ENCODE data around the gene PKDCC.

PKDCC gene

DNA sequence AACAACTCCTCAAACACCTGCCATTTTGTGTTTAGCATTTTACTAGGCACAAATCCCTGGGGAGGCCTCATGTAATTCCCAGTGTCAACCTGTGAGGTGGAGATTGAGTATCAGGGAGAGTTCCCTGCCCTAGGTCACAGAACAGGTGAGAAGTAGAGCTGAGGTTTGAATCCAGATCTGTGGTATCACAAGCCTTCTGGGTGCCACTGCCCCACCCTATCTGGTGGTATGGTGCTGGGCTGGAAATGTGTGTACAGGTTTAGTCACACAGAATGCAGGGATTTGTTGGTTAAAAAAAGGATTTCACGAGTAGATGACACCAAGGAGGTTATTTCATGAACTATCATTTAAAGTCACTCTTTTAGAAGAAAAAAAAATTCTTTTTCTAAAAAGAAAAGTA is 35.7 kb upstream of the PKDCC start:
- Histone ChIP-seq H3K4me1 (ENCODE audit: control insufficient read depth, insufficient read depth, low read length) (no peaks in the 10 kb centered on the region), H3K27me3 (ENCODE audit: control insufficient read depth in 1 of 2, insufficient read depth in 2 of 2, low read length in 2 of 2) (no peaks in the 10 kb centered on the region), H3K4me3 (ENCODE audit: low read length in 2 of 2) (no peak overlapping the region), H3K9me3 (ENCODE audit: control insufficient read depth in 2 of 2, low read length in 2 of 2) (no peaks in the 10 kb centered on the region), H3K27ac (ENCODE audit: low read length) (no peak overlapping the region), H3K36me3 (ENCODE audit: control insufficient read depth in 2 of 2, insufficient read depth in 2 of 2, low read length in 2 of 2) (no peaks in the 10 kb centered on the region), H3K9ac (ENCODE audit: low read length in 2 of 2) (no peak overlapping the region)

DNA sequence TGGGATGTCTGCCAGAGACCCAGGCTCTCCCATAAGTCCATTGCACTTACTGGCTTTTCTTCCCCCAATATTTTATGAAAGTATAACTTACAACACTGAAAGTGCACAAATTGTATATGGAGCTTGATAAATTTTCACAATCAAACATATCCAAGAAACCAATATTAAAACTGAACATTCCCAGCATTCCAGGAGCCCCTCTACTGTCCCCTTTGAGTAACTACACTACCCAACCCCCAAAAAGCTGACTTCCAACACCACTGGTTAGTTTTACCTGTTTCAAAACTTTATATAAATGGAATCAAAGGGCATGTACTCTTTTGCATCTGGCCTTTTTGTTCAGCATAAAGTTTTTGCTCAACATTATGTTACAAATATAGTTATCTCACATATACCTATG is 35.2 kb upstream of the PKDCC start:
- H3K27ac ChIP-seq (ENCODE audit: low read length), result no peak overlapping the region
- no peaks in the 10 kb centered on the region for H3K4me1 ChIP-seq (ENCODE audit: control insufficient read depth, insufficient read depth, low read length)
- no peaks in the 10 kb centered on the region for H3K27me3 ChIP-seq (ENCODE audit: control insufficient read depth in 1 of 2, insufficient read depth in 2 of 2, low read length in 2 of 2)
- H3K9ac ChIP-seq (ENCODE audit: low read length in 2 of 2), result no peak overlapping the region
- H3K36me3 ChIP-seq (ENCODE audit: control insufficient read depth in 2 of 2, insufficient read depth in 2 of 2, low read length in 2 of 2), result no peaks in the 10 kb centered on the region
- no peak overlapping the region for H3K4me3 ChIP-seq (ENCODE audit: low read length in 2 of 2)
- H3K9me3 ChIP-seq (ENCODE audit: control insufficient read depth in 2 of 2, low read length in 2 of 2), result no peaks in the 10 kb centered on the region

DNA sequence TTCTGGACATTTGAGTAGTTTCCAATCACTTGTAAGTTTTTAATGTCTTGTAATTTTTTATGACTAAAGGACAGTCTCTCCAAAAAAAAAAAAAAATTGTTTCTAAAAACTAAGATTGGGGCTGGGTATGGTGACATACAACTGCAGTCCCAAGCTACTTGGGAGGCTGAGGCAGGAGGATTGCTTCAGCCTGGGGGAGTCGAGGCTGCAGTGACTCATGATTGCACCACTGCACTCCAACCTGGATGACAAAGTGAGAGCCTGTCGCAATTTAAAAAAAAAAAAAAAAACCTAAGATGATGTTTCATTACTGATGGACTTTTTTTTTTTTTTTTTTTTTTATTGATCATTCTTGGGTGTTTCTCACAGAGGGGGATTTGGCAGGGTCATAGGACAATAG is 34.4 kb upstream of the PKDCC start:
- no peak overlapping the region for H3K9ac ChIP-seq (ENCODE audit: low read length in 2 of 2)
- no peaks in the 10 kb centered on the region for H3K27me3 ChIP-seq (ENCODE audit: control insufficient read depth in 1 of 2, insufficient read depth in 2 of 2, low read length in 2 of 2)
- H3K4me3 ChIP-seq (ENCODE audit: low read length in 2 of 2), result no peak overlapping the region
- H3K4me1 ChIP-seq (ENCODE audit: control insufficient read depth, insufficient read depth, low read length), result no peaks in the 10 kb centered on the region
- no peaks in the 10 kb centered on the region for H3K36me3 ChIP-seq (ENCODE audit: control insufficient read depth in 2 of 2, insufficient read depth in 2 of 2, low read length in 2 of 2)
- no peaks in the 10 kb centered on the region for H3K9me3 ChIP-seq (ENCODE audit: control insufficient read depth in 2 of 2, low read length in 2 of 2)
- H3K27ac ChIP-seq (ENCODE audit: low read length), result no peak overlapping the region

DNA sequence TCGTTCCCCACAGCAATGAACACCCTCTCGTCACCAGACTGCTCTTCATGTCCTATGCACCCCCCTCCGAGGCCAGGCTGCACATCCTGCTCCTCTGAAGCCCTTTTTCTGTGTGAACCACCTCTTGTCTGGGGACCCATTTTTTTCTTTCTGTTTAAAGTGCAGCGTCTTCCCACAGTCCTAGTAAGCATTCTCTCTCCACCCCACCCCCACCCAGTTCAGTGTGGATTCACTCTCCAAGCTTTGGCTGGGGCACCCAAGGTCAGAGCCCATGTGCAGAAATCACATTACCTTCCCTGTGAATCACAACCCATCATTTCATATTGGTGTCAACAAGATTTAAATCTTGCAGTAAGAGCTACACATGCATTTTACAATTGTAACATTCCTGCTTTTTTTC is 26.4 kb upstream of the PKDCC start:
- no peaks in the 10 kb centered on the region for H3K36me3 ChIP-seq (ENCODE audit: control insufficient read depth in 2 of 2, insufficient read depth in 2 of 2, low read length in 2 of 2)
- no peak overlapping the region for H3K4me3 ChIP-seq (ENCODE audit: low read length in 2 of 2)
- H3K27ac ChIP-seq (ENCODE audit: low read length), result no peak overlapping the region
- no peak overlapping the region for H3K9ac ChIP-seq (ENCODE audit: low read length in 2 of 2)
- H3K4me1 ChIP-seq (ENCODE audit: control insufficient read depth, insufficient read depth, low read length), result peaks cover 2% of the 10 kb centered on the region
- H3K9me3 ChIP-seq (ENCODE audit: control insufficient read depth in 2 of 2, low read length in 2 of 2), result no peaks in the 10 kb centered on the region
- no peaks in the 10 kb centered on the region for H3K27me3 ChIP-seq (ENCODE audit: control insufficient read depth in 1 of 2, insufficient read depth in 2 of 2, low read length in 2 of 2)

DNA sequence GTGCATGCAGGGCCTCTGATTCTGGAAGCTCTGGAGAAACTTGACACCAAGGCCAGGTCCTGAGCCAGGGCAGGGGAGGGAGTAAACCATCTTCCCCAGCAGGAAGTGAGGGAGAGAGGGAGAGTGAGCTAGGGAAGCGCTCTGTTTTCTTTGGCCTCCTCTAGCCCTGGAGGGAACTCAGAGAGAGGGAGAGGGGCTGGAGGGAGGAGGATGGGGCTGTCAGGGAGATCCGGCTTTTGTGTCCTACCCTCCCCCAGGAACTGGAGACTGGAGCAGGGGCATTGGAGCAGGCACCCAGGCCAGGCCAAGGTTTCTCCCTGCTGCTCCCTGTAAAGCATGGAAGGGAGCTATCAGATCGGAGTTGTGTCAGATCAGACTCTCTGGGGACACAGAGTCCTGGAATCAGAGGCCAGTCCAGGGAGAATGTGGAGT is 22.7 kb upstream of the PKDCC start:
- H3K27me3 ChIP-seq (ENCODE audit: control insufficient read depth in 1 of 2, insufficient read depth in 2 of 2, low read length in 2 of 2), result peaks cover 0 to 2% of the 10 kb centered on the region in 2 donors
- no peak overlapping the region for H3K27ac ChIP-seq (ENCODE audit: low read length)
- no peaks in the 10 kb centered on the region for H3K9me3 ChIP-seq (ENCODE audit: control insufficient read depth in 2 of 2, low read length in 2 of 2)
- no peaks in the 10 kb centered on the region for H3K36me3 ChIP-seq (ENCODE audit: control insufficient read depth in 2 of 2, insufficient read depth in 2 of 2, low read length in 2 of 2)
- no peak overlapping the region for H3K4me3 ChIP-seq (ENCODE audit: low read length in 2 of 2)
- peaks cover 7% of the 10 kb centered on the region for H3K4me1 ChIP-seq (ENCODE audit: control insufficient read depth, insufficient read depth, low read length)
- H3K9ac ChIP-seq (ENCODE audit: low read length in 2 of 2), result no peak overlapping the region

DNA sequence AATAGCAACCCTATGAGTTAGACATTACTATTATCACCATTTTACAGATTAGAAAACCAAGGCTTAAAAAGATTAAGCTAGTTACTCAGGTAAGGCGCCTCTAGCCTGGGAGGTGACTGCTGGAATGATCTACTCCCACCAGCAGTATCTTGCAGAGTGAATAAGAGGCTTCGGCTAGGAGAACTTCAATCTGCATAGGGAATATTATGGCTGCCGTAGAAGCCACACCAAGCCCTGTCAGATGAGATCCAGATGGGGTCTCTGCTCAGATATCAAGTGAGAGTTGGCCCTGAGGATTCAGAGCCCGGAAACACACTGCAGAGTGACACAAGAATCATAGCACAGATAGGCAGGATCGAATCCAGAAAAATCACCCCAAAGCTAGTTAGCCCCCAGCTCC is 21.5 kb upstream of the PKDCC start:
- Histone ChIP-seq H3K4me3 (ENCODE audit: low read length in 2 of 2) (no peak overlapping the region), H3K27me3 (ENCODE audit: control insufficient read depth in 1 of 2, insufficient read depth in 2 of 2, low read length in 2 of 2) (peaks cover 0 to 2% of the 10 kb centered on the region in 2 donors), H3K9me3 (ENCODE audit: control insufficient read depth in 2 of 2, low read length in 2 of 2) (no peaks in the 10 kb centered on the region), H3K27ac (ENCODE audit: low read length) (no peak overlapping the region), H3K9ac (ENCODE audit: low read length in 2 of 2) (no peak overlapping the region), H3K36me3 (ENCODE audit: control insufficient read depth in 2 of 2, insufficient read depth in 2 of 2, low read length in 2 of 2) (no peaks in the 10 kb centered on the region), H3K4me1 (ENCODE audit: control insufficient read depth, insufficient read depth, low read length) (peaks cover 6% of the 10 kb centered on the region)

DNA sequence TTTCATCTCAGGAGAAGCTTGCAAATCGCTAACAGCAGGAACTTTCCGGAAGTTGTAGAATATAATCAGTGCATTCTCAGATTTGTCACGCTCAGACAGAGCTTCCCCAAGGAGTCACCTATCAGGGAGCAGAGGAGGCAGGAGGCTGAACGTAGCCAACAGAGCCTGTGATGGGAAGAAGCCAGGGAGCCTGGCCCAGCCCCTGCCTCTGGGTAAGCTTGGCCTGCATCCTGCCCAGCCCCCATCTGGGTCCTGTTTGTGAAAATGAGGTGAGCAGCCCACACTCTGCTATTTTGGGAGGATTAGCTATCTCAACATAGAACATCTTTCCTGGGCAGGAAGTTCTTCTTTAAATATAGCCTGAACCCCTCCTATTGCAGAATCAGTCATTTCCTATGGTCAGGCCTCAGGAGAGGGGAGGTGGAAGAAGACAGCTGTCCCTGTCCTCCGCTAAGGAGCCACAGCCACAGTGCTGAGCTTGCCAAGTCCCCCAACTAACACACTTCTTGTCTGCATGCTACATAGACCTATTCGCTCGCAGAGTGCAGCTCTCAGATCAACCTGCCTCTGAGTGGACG is 19.2 kb upstream of the PKDCC start:
- no peak overlapping the region for H3K9ac ChIP-seq (ENCODE audit: low read length in 2 of 2)
- H3K4me3 ChIP-seq (ENCODE audit: low read length in 2 of 2), result no peak overlapping the region
- no peaks in the 10 kb centered on the region for H3K36me3 ChIP-seq (ENCODE audit: control insufficient read depth in 2 of 2, insufficient read depth in 2 of 2, low read length in 2 of 2)
- H3K4me1 ChIP-seq (ENCODE audit: control insufficient read depth, insufficient read depth, low read length), result peaks cover 5% of the 10 kb centered on the region
- H3K27ac ChIP-seq (ENCODE audit: low read length), result no peak overlapping the region
- H3K9me3 ChIP-seq (ENCODE audit: control insufficient read depth in 2 of 2, low read length in 2 of 2), result no peaks in the 10 kb centered on the region
- peaks cover 0 to 2% of the 10 kb centered on the region in 2 donors for H3K27me3 ChIP-seq (ENCODE audit: control insufficient read depth in 1 of 2, insufficient read depth in 2 of 2, low read length in 2 of 2)

DNA sequence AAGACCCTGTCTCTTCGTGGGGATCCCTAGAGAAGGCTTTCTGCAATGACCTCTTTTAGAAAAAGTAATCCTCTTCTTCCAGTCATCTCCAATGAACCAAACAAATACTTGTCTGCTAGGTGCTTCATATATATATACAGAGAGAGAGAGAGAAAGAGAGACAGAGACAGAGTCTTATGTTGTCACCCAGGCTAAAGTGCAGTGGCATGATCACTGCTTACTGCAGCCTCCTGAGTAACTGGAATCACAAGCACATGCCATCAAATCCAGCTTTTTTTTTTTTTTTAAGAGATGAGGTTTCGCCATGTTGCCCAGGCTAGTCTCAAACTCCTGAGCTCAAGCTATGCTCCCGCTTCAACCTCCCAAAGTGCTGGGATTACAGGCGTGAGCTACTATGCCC is 18.6 kb upstream of the PKDCC start:
- Histone ChIP-seq H3K9ac (ENCODE audit: low read length in 2 of 2) (no peak overlapping the region), H3K27ac (ENCODE audit: low read length) (no peak overlapping the region), H3K36me3 (ENCODE audit: control insufficient read depth in 2 of 2, insufficient read depth in 2 of 2, low read length in 2 of 2) (no peaks in the 10 kb centered on the region), H3K4me3 (ENCODE audit: low read length in 2 of 2) (no peak overlapping the region), H3K4me1 (ENCODE audit: control insufficient read depth, insufficient read depth, low read length) (peaks cover 5% of the 10 kb centered on the region), H3K9me3 (ENCODE audit: control insufficient read depth in 2 of 2, low read length in 2 of 2) (no peaks in the 10 kb centered on the region), H3K27me3 (ENCODE audit: control insufficient read depth in 1 of 2, insufficient read depth in 2 of 2, low read length in 2 of 2) (peaks cover 0 to 2% of the 10 kb centered on the region in 2 donors)

DNA sequence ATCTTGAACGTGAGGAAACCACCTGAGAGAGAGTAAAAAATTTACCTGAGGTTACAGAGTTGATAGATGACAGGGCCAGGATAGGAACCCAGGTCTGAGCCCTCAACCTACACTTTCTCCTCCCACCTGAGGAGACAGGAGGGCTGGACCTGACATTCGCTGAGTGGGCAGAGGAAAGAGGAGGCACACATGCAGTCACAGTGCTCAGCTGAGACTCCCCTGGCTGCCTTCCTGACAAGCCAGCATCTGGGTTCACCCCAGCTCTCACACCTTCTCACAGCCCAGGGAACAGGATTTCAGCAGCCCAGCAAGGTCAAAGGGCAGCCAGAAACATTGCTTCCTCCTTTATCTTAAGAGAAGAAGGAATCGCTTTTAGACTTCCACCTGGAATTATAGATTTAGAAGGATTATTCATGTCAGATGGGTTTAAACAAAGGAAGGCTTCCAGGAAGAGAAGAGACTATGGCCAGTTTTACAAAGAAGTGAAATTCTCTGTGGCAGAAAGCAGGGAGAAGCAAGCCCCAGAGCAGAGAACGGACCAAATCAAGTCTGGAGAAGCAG is 18.1 kb upstream of the PKDCC start:
- Histone ChIP-seq H3K27me3 (ENCODE audit: control insufficient read depth in 1 of 2, insufficient read depth in 2 of 2, low read length in 2 of 2) (peaks cover 0 to 2% of the 10 kb centered on the region in 2 donors), H3K4me3 (ENCODE audit: low read length in 2 of 2) (no peak overlapping the region), H3K4me1 (ENCODE audit: control insufficient read depth, insufficient read depth, low read length) (peaks cover 5% of the 10 kb centered on the region), H3K36me3 (ENCODE audit: control insufficient read depth in 2 of 2, insufficient read depth in 2 of 2, low read length in 2 of 2) (no peaks in the 10 kb centered on the region), H3K9ac (ENCODE audit: low read length in 2 of 2) (no peak overlapping the region), H3K9me3 (ENCODE audit: control insufficient read depth in 2 of 2, low read length in 2 of 2) (no peaks in the 10 kb centered on the region), H3K27ac (ENCODE audit: low read length) (no peak overlapping the region)

DNA sequence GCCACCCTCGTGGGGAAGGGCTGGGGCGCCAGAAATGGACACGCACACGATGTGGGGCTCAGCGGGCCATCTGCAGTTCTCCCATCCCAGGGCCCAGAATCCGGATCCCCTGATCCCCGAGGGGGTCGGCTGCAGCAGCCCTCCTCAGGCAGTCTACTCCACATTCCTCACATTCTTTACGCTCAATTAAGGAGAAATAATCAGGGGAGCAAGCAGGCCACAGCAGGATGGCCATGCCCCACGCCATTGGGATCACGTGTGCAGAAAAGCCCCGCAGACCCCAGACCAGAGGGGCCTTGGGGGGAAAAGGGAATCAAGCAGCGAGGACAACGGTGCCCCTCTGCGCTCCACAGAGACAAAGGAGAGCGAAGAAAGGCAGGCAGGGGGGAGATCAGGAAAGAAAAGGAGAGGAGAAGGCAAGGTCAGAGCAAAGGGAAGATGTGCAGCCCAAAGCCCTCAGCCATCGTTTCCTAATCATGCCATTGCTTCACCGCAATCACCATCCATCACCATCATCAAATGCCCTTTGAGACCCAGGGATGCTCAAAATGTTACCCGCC is 17.5 kb upstream of the PKDCC start:
- H3K27me3 ChIP-seq (ENCODE audit: control insufficient read depth in 1 of 2, insufficient read depth in 2 of 2, low read length in 2 of 2), result peaks cover 0 to 2% of the 10 kb centered on the region in 2 donors
- no peak overlapping the region for H3K4me3 ChIP-seq (ENCODE audit: low read length in 2 of 2)
- no peaks in the 10 kb centered on the region for H3K36me3 ChIP-seq (ENCODE audit: control insufficient read depth in 2 of 2, insufficient read depth in 2 of 2, low read length in 2 of 2)
- no peak overlapping the region for H3K27ac ChIP-seq (ENCODE audit: low read length)
- H3K9ac ChIP-seq (ENCODE audit: low read length in 2 of 2), result no peak overlapping the region
- H3K4me1 ChIP-seq (ENCODE audit: control insufficient read depth, insufficient read depth, low read length), result peaks cover 5% of the 10 kb centered on the region
- H3K9me3 ChIP-seq (ENCODE audit: control insufficient read depth in 2 of 2, low read length in 2 of 2), result no peaks in the 10 kb centered on the region

DNA sequence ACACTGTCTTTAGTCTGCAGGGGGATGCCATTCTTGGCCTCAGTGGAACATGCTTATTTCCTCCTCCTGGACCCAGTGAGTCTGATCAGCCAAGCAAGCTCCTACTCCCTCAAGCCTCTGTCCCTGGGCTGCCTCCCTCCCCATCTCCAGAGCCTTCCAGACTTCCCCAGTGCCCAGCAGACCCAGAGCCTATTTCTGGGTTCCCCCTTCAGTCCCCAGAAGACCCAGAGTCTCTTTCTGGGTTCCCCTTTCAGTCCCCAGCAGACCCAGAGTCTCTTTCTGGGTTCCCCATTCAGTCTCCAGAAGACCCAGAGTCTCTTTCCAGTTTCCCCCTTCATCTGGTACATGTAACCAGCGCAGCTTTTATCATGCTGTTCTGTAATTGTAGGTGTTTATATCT is 17.0 kb upstream of the PKDCC start:
- Histone ChIP-seq H3K4me3 (ENCODE audit: low read length in 2 of 2) (no peak overlapping the region), H3K27ac (ENCODE audit: low read length) (no peak overlapping the region), H3K27me3 (ENCODE audit: control insufficient read depth in 1 of 2, insufficient read depth in 2 of 2, low read length in 2 of 2) (peaks cover 0 to 2% of the 10 kb centered on the region in 2 donors), H3K9me3 (ENCODE audit: control insufficient read depth in 2 of 2, low read length in 2 of 2) (no peaks in the 10 kb centered on the region), H3K4me1 (ENCODE audit: control insufficient read depth, insufficient read depth, low read length) (peaks cover 5% of the 10 kb centered on the region), H3K36me3 (ENCODE audit: control insufficient read depth in 2 of 2, insufficient read depth in 2 of 2, low read length in 2 of 2) (no peaks in the 10 kb centered on the region), H3K9ac (ENCODE audit: low read length in 2 of 2) (no peak overlapping the region)
